Uterus (tissue), 2 donors: Measurements from ENCODE around the gene CASTOR1.

Source experiments
- POLR2A ChIP-seq, 2 donors: fragments of 450-650 bp; IDR thresholded peaks; one replicate each; pipeline ENCODE4 v1.6.1; 2016; ENCODE audit warnings: antibody characterized with exemption in 2 of 2, mild to moderate bottlenecking in 1 of 2, moderate library complexity in 1 of 2
- TF ChIP-seq, protein P1 (sequence below), 4 experiments: fragments of 200-600 bp in 2 of 4; fragments of 450-650 bp in 2 of 4; sonication (generic) in 2 of 4; IDR thresholded peaks; one replicate each; pipeline ENCODE4 v1.5.1; 2016 to 2019; ENCODE audit warnings: antibody characterized with exemption in 4 of 4, mild to moderate bottlenecking in 2 of 4, moderate library complexity in 1 of 4

DNA sequence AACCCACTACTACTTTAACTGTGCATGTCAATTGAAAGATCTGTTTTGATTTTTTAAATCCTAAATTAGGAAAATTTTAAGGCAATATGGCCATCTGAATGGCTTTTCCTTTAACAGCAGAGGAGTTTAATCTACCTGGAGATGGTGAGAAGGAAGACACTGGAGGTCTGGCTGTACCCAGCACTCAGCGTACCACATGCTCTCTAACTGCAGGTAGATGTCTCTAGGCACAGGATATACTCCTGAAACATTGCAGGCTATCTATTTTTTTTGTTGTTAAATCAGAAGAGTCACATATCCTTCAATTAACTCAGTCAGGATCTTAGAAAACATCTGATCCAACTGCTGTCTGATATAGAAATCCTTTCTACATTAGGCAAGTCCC lies 17.3 kb upstream of the CASTOR1 start:
- TF ChIP-seq POLR2A (IDR thresholded peaks at IDR 0.05) = no peak
- TF ChIP-seq, protein P1, sequence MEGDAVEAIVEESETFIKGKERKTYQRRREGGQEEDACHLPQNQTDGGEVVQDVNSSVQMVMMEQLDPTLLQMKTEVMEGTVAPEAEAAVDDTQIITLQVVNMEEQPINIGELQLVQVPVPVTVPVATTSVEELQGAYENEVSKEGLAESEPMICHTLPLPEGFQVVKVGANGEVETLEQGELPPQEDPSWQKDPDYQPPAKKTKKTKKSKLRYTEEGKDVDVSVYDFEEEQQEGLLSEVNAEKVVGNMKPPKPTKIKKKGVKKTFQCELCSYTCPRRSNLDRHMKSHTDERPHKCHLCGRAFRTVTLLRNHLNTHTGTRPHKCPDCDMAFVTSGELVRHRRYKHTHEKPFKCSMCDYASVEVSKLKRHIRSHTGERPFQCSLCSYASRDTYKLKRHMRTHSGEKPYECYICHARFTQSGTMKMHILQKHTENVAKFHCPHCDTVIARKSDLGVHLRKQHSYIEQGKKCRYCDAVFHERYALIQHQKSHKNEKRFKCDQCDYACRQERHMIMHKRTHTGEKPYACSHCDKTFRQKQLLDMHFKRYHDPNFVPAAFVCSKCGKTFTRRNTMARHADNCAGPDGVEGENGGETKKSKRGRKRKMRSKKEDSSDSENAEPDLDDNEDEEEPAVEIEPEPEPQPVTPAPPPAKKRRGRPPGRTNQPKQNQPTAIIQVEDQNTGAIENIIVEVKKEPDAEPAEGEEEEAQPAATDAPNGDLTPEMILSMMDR (IDR thresholded peaks at IDR 0.05) = no peak
